SK-N-SH treated with all-trans-retinoic acid at 6 μM for 48 hours (cell line): ENCODE results near the gene VHLL.

Experiments
- ATAC-seq: fragments of 200-7000 bp; cut with Tn5 transposase; 3 replicates; pipeline ENCODE4 v1.9.1; 2020; ENCODE audit warnings: mild to moderate bottlenecking, moderate library complexity
- ARNTL ChIP-seq: fragments of 450-650 bp; formaldehyde crosslinking; IDR thresholded peaks from 2 replicates; pipeline ENCODE4 v1.5.0; 2020; ENCODE audit warnings: low read depth, mild to moderate bottlenecking, moderate library complexity, borderline replicate concordance
- BACH2 ChIP-seq: fragments of 250-450 bp; sonication (Bioruptor Pico); IDR thresholded peaks from 2 replicates; pipeline ENCODE4 v1.9.0; 2021; ENCODE audit warnings: mild to moderate bottlenecking, borderline replicate concordance
- CSDC2 ChIP-seq: fragments of 250-450 bp; sonication (Bioruptor Pico); IDR thresholded peaks from 2 replicates; pipeline ENCODE4 v1.5.0; 2020; ENCODE audit warnings: mild to moderate bottlenecking, moderate library complexity
- ESRRG ChIP-seq: fragments of 250-450 bp; sonication (Bioruptor Pico); IDR thresholded peaks from 2 replicates; pipeline ENCODE4 v1.6.1; 2021; ENCODE audit warnings: mild to moderate bottlenecking
- GLIS3 ChIP-seq: fragments of 250-450 bp; sonication (Bioruptor Pico); IDR thresholded peaks from 2 replicates; pipeline ENCODE4 v1.5.0; 2020; ENCODE audit warnings: mild to moderate bottlenecking, moderate library complexity
- ISL1 ChIP-seq: fragments of 250-450 bp; sonication (Bioruptor Pico); IDR thresholded peaks from 2 replicates; pipeline ENCODE4 v2.1.2; 2022; ENCODE audit warnings: mild to moderate bottlenecking, moderate library complexity
- OSR1 ChIP-seq: fragments of 250-450 bp; sonication (Bioruptor Pico); IDR thresholded peaks from 2 replicates; pipeline ENCODE4 v1.8.0; 2022; ENCODE audit warnings: moderate library complexity, mild to moderate bottlenecking, inconsistent platforms
- RARB ChIP-seq: fragments of 250-450 bp; sonication (Bioruptor Pico); IDR thresholded peaks from 2 replicates; pipeline ENCODE4 v1.8.0; 2021; ENCODE audit warnings: mild to moderate bottlenecking, moderate library complexity
- SNAI2 ChIP-seq: fragments of 250-450 bp; sonication (Bioruptor Pico); IDR thresholded peaks from 2 replicates; pipeline ENCODE4 v1.5.0; 2020; ENCODE audit warnings: mild to moderate bottlenecking, moderate library complexity
- TCF4 ChIP-seq: fragments of 250-450 bp; sonication (Bioruptor Pico); IDR thresholded peaks from 2 replicates; pipeline ENCODE4 v1.8.0; 2021; ENCODE audit warnings: mild to moderate bottlenecking, moderate library complexity, borderline replicate concordance
- TOX ChIP-seq: fragments of 250-450 bp; sonication (Bioruptor Pico); IDR thresholded peaks from 2 replicates; pipeline ENCODE4 v1.8.0; 2021; ENCODE audit warnings: mild to moderate bottlenecking, moderate library complexity, borderline replicate concordance
- ZC3H10 ChIP-seq: fragments of 250-450 bp; sonication (Bioruptor Pico); IDR thresholded peaks from 2 replicates; pipeline ENCODE4 v1.5.1; 2021; ENCODE audit warnings: mild to moderate bottlenecking, moderate library complexity
- ZFP3 ChIP-seq: fragments of 250-450 bp; sonication (Bioruptor Pico); IDR thresholded peaks from 2 replicates; pipeline ENCODE4 v1.5.0; 2020; ENCODE audit warnings: mild to moderate bottlenecking, moderate library complexity
- ZFP30 ChIP-seq: fragments of 450-650 bp; formaldehyde crosslinking; IDR thresholded peaks from 2 replicates; pipeline ENCODE4 v1.5.0; 2022; ENCODE audit warnings: mild to moderate bottlenecking, moderate library complexity
- ZNF565 ChIP-seq: fragments of 450-650 bp; formaldehyde crosslinking; conservative IDR thresholded peaks from 2 replicates; pipeline ENCODE4 v1.5.0; 2020; ENCODE audit warnings: low read depth, mild to moderate bottlenecking, moderate library complexity
- ZNF70 ChIP-seq: fragments of 450-650 bp; formaldehyde crosslinking; IDR thresholded peaks from 2 replicates; pipeline ENCODE4 v1.5.0; 2020; ENCODE audit warnings: mild to moderate bottlenecking, moderate library complexity
- ZNF8 ChIP-seq: fragments of 450-650 bp; formaldehyde crosslinking; IDR thresholded peaks from 2 replicates; pipeline ENCODE4 v1.5.0; 2020; ENCODE audit warnings: mild to moderate bottlenecking, moderate library complexity
- TF ChIP-seq, protein P1 (sequence below): fragments of 250-450 bp; sonication (Bioruptor Pico); IDR thresholded peaks from 2 replicates; pipeline ENCODE4 v1.8.0; 2020; ENCODE audit warnings: mild to moderate bottlenecking, moderate library complexity, borderline replicate concordance
- TF ChIP-seq, protein P2 (sequence below): fragments of 250-450 bp; sonication (Bioruptor Pico); IDR thresholded peaks from 2 replicates; pipeline ENCODE4 v1.8.0; 2021; ENCODE audit warnings: low read depth, mild to moderate bottlenecking, moderate library complexity, borderline replicate concordance
- TF ChIP-seq, protein P3 (sequence below): fragments of 250-450 bp; sonication (Bioruptor Pico); IDR thresholded peaks from 2 replicates; pipeline ENCODE4 v1.5.0; 2020; ENCODE audit warnings: mild to moderate bottlenecking, moderate library complexity
- TF ChIP-seq, protein P4 (sequence below): fragments of 250-450 bp; sonication (Bioruptor Pico); IDR thresholded peaks from 2 replicates; pipeline ENCODE4 v1.5.1; 2020; ENCODE audit warnings: low read depth, mild to moderate bottlenecking, moderate library complexity
- TF ChIP-seq, protein P5 (sequence below): fragments of 250-450 bp; sonication (Bioruptor Pico); IDR thresholded peaks from 2 replicates; pipeline ENCODE4 v1.5.1; 2021; ENCODE audit warnings: mild to moderate bottlenecking, moderate library complexity

The VHLL gene

DNA sequence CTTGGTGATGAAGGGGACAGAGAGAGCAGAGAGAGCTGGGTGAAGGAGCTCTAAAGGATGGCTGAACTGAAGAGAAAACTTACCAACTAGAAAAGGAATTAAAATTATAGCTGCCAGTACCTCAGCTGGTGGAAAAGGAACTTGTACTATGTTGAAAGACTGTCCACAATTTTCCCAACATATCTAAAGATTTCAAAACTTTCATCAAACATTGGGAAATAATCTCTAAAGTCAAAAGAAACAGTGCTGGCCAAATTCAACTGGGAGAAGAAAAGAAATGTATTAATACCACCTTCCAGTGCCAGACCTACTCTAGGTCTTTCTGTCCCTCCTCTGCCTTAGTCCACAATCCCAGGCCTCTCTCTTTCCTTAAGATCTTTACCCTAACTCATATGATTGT lies 22.6 kb downstream of the VHLL start:
- TF ChIP-seq, protein P1, sequence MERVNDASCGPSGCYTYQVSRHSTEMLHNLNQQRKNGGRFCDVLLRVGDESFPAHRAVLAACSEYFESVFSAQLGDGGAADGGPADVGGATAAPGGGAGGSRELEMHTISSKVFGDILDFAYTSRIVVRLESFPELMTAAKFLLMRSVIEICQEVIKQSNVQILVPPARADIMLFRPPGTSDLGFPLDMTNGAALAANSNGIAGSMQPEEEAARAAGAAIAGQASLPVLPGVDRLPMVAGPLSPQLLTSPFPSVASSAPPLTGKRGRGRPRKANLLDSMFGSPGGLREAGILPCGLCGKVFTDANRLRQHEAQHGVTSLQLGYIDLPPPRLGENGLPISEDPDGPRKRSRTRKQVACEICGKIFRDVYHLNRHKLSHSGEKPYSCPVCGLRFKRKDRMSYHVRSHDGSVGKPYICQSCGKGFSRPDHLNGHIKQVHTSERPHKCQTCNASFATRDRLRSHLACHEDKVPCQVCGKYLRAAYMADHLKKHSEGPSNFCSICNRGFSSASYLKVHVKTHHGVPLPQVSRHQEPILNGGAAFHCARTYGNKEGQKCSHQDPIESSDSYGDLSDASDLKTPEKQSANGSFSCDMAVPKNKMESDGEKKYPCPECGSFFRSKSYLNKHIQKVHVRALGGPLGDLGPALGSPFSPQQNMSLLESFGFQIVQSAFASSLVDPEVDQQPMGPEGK = no peak
- no peak for TF ChIP-seq ZC3H10 (CRISPR knock-in tag)
- no peak for ATAC-seq

DNA sequence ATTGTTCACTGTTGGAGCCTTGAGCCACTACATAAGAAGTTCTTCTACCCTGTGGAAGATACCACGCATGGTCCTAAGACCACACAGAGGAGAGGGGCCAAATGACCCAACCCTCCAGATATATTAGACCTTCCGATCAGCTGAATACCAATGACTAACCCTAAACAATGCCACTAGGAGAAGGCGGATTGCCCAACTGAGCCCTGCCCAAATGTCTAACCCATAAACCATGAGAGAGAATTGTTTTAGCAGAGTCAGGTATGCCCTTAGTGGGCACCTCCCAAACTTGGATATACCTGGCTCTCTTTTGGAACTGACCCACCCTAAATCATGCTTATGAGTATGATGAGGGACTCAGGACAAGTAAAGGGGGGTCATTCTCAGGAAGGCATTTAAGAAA lies 28.8 kb downstream of the VHLL start:
- ATAC-seq = no peak
- no peak for TF ChIP-seq TCF4
- TF ChIP-seq ZFP3 (CRISPR knock-in tag) = no peak
- TF ChIP-seq GLIS3 (CRISPR knock-in tag) = no peak
- TF ChIP-seq OSR1 = no peak
- TF ChIP-seq, protein P2, sequence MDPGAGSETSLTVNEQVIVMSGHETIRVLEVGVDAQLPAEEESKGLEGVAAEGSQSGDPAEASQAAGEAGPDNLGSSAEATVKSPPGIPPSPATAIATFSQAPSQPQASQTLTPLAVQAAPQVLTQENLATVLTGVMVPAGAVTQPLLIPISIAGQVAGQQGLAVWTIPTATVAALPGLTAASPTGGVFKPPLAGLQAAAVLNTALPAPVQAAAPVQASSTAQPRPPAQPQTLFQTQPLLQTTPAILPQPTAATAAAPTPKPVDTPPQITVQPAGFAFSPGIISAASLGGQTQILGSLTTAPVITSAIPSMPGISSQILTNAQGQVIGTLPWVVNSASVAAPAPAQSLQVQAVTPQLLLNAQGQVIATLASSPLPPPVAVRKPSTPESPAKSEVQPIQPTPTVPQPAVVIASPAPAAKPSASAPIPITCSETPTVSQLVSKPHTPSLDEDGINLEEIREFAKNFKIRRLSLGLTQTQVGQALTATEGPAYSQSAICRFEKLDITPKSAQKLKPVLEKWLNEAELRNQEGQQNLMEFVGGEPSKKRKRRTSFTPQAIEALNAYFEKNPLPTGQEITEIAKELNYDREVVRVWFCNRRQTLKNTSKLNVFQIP (CRISPR knock-in tag) = no peak
- TF ChIP-seq, protein P3, sequence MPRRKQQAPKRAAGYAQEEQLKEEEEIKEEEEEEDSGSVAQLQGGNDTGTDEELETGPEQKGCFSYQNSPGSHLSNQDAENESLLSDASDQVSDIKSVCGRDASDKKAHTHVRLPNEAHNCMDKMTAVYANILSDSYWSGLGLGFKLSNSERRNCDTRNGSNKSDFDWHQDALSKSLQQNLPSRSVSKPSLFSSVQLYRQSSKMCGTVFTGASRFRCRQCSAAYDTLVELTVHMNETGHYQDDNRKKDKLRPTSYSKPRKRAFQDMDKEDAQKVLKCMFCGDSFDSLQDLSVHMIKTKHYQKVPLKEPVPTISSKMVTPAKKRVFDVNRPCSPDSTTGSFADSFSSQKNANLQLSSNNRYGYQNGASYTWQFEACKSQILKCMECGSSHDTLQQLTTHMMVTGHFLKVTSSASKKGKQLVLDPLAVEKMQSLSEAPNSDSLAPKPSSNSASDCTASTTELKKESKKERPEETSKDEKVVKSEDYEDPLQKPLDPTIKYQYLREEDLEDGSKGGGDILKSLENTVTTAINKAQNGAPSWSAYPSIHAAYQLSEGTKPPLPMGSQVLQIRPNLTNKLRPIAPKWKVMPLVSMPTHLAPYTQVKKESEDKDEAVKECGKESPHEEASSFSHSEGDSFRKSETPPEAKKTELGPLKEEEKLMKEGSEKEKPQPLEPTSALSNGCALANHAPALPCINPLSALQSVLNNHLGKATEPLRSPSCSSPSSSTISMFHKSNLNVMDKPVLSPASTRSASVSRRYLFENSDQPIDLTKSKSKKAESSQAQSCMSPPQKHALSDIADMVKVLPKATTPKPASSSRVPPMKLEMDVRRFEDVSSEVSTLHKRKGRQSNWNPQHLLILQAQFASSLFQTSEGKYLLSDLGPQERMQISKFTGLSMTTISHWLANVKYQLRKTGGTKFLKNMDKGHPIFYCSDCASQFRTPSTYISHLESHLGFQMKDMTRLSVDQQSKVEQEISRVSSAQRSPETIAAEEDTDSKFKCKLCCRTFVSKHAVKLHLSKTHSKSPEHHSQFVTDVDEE = no peak
- TF ChIP-seq BACH2 (CRISPR knock-in tag) = no peak

DNA sequence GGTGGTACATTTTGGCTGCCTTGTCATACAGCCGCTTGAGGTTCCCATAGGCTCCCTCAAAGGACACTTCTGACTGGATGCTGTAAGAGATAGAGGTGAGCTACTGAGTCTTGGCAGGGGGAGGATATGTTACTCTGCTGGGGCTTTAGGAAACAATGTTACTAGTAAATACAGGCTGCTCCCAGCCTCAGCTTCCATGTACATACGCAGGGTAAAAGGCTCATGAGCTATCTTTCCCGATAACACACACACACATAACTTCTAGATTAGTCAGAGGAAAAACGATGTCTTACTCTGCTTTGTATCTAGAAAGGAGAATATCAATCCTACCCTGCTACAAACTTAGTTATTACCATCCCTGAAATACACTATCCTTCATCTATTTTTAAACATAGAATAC lies 30.8 kb downstream of the VHLL start:
- ATAC-seq = peak; percentile 48
- TF ChIP-seq ZNF565 (CRISPR knock-in tag) (no peak), ARNTL (CRISPR knock-in tag) (no peak), TOX (CRISPR knock-in tag) (no peak), ZC3H10 (CRISPR knock-in tag) (no peak), SNAI2 (CRISPR knock-in tag) (no peak)
- TF ChIP-seq, protein P4, sequence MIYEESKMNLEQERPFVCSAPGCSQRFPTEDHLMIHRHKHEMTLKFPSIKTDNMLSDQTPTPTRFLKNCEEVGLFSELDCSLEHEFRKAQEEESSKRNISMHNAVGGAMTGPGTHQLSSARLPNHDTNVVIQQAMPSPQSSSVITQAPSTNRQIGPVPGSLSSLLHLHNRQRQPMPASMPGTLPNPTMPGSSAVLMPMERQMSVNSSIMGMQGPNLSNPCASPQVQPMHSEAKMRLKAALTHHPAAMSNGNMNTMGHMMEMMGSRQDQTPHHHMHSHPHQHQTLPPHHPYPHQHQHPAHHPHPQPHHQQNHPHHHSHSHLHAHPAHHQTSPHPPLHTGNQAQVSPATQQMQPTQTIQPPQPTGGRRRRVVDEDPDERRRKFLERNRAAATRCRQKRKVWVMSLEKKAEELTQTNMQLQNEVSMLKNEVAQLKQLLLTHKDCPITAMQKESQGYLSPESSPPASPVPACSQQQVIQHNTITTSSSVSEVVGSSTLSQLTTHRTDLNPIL (CRISPR knock-in tag) = no peak
- TF ChIP-seq, all 23 proteins: peak for 0

DNA sequence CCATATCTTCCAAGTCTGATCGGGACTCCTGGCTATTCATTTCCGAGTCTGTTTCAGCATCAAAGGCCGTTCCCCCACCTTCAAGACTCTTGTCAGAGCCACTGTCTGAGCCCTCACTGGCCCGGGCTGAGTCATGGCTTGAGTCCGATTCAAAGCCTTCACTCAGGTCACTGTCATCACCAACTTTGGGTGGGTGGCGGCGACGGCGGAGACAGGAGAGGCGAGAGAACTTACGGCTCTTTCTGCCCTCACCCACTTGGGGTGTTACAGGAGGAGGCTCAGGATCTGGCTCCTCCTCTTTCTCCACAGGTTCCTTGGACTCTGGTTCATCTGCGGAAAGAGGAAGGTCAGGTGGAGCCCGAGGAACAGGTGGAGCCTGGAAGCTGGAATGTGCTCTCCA lies 33.1 kb downstream of the VHLL start:
- ATAC-seq = no peak
- TF ChIP-seq CSDC2 (CRISPR knock-in tag) = no peak
- TF ChIP-seq ZFP3 (CRISPR knock-in tag) = no peak
- TF ChIP-seq ZC3H10 (CRISPR knock-in tag) = no peak
- TF ChIP-seq GLIS3 (CRISPR knock-in tag) = no peak
- TF ChIP-seq, protein P4 (CRISPR knock-in tag) = no peak
- no peak for TF ChIP-seq ARNTL (CRISPR knock-in tag)
- TF ChIP-seq SNAI2 (CRISPR knock-in tag) = no peak
- TF ChIP-seq, protein P2 (CRISPR knock-in tag) = no peak
- TF ChIP-seq, protein P5, sequence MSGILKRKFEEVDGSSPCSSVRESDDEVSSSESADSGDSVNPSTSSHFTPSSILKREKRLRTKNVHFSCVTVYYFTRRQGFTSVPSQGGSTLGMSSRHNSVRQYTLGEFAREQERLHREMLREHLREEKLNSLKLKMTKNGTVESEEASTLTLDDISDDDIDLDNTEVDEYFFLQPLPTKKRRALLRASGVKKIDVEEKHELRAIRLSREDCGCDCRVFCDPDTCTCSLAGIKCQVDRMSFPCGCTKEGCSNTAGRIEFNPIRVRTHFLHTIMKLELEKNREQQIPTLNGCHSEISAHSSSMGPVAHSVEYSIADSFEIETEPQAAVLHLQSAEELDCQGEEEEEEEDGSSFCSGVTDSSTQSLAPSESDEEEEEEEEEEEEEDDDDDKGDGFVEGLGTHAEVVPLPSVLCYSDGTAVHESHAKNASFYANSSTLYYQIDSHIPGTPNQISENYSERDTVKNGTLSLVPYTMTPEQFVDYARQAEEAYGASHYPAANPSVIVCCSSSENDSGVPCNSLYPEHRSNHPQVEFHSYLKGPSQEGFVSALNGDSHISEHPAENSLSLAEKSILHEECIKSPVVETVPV (CRISPR knock-in tag) = no peak
- TF ChIP-seq ZNF70 = no peak
- TF ChIP-seq, protein P1 = no peak
- no peak for TF ChIP-seq ZNF565 (CRISPR knock-in tag)
- no peak for TF ChIP-seq TOX (CRISPR knock-in tag)
- TF ChIP-seq ESRRG (CRISPR knock-in tag) = no peak
- TF ChIP-seq RARB = no peak
- no peak for TF ChIP-seq ZNF8 (CRISPR knock-in tag)
- no peak for TF ChIP-seq ZFP30 (CRISPR knock-in tag)
- no peak for TF ChIP-seq ISL1 (CRISPR knock-in tag)
